OCI-LY1 (cell line): ENCODE measurements around the gene TYW1B.
"Not testable (repeated sequence)": the region's sequence is repeated elsewhere in the genome, so short reads cannot be mapped to it uniquely, and the experiment has no call there.

Experiments
- H2AFZ ChIP-seq: fragments of 200-600 bp; sonication (generic), shearing (Covaris generic); 2 replicates; pipeline ENCODE4 v1.6.0; 2014; ENCODE audit warnings: antibody characterized with exemption, mild to moderate bottlenecking, low read length
- H3F3A ChIP-seq: fragments of 200-600 bp; sonication (generic), shearing (Covaris generic); 2 replicates; pipeline ENCODE4 v1.6.0; 2014; ENCODE audit warnings: mild to moderate bottlenecking, antibody characterized with exemption, low read length, moderate library complexity; ENCODE audit not compliant: insufficient read depth
- H3K27ac ChIP-seq: fragments of 200-600 bp; sonication (generic); 2 replicates; pipeline ENCODE4 v1.5.1; 2014; ENCODE audit warnings: low read length, mixed run types, mild to moderate bottlenecking, low read depth; ENCODE audit not compliant: poor library complexity, severe bottlenecking
- H3K27me3 ChIP-seq: fragments of 200-600 bp; sonication (generic); 2 replicates; pipeline ENCODE4 v1.6.0; 2014; ENCODE audit warnings: antibody characterized with exemption, mild to moderate bottlenecking, low read length, moderate library complexity; ENCODE audit not compliant: insufficient read depth
- H3K36me3 ChIP-seq: fragments of 200-600 bp; sonication (generic); 2 replicates; pipeline ENCODE4 v1.6.1; 2014; ENCODE audit warnings: mild to moderate bottlenecking, antibody characterized with exemption, low read length, moderate library complexity, mixed read lengths; ENCODE audit not compliant: insufficient read depth
- H3K4me1 ChIP-seq: fragments of 200-600 bp; sonication (generic); 2 replicates; pipeline ENCODE4 v1.5.1; 2014; ENCODE audit warnings: mild to moderate bottlenecking, low read length, moderate library complexity; ENCODE audit not compliant: insufficient read depth, severe bottlenecking
- H3K4me2 ChIP-seq: fragments of 200-600 bp; sonication (generic), shearing (Covaris generic); 2 replicates; pipeline ENCODE4 v1.6.1; 2014; ENCODE audit warnings: low read length
- H3K4me3 ChIP-seq: fragments of 200-600 bp; sonication (generic); 2 replicates; pipeline ENCODE4 v1.5.1; 2014; ENCODE audit warnings: low read length, low read depth, mild to moderate bottlenecking, mixed read lengths; ENCODE audit not compliant: poor library complexity, severe bottlenecking
- H3K79me2 ChIP-seq: fragments of 200-600 bp; shearing (Covaris generic); 2 replicates; pipeline ENCODE4 v1.6.1; 2016; ENCODE audit warnings: mixed run types, low read length, mixed read lengths; ENCODE audit not compliant: insufficient read depth
- H3K9ac ChIP-seq: fragments of 200-600 bp; sonication (generic), shearing (Covaris generic); 2 replicates; pipeline ENCODE4 v1.6.1; 2014; ENCODE audit warnings: mild to moderate bottlenecking, low read length, mixed read lengths
- H3K9me2 ChIP-seq: fragments of 200-600 bp; sonication (generic), shearing (Covaris generic); 2 replicates; pipeline ENCODE4 v1.6.1; 2014; ENCODE audit warnings: low read depth, mild to moderate bottlenecking, low read length, mixed read lengths
- H3K9me3 ChIP-seq: fragments of 200-600 bp; shearing (Covaris generic); 2 replicates; pipeline ENCODE4 v1.6.1; 2014; ENCODE audit warnings: low read length, mixed read lengths
- H4K20me1 ChIP-seq: fragments of 200-600 bp; sonication (generic), shearing (Covaris generic); 2 replicates; pipeline ENCODE4 v1.6.0; 2016; ENCODE audit warnings: mild to moderate bottlenecking, low read length; ENCODE audit not compliant: insufficient read depth
- CTCF ChIP-seq: fragments of 200-600 bp; sonication (generic), shearing (Covaris generic); IDR thresholded peaks from 2 replicates; pipeline ENCODE4 v1.5.1; 2017; ENCODE audit warnings: mild to moderate bottlenecking, antibody characterized with exemption, low read length, moderate library complexity, mixed read lengths
- EZH2 ChIP-seq: fragments of 200-600 bp; sonication (generic), shearing (Covaris generic); IDR thresholded peaks from 2 replicates; pipeline ENCODE4 v1.8.0; 2017; ENCODE audit warnings: borderline replicate concordance, mixed run types, mild to moderate bottlenecking, antibody characterized with exemption, low read length, moderate library complexity, mixed read lengths

The TYW1B gene

GRCh38 chr7:72622532-72622931, 205.5 kb downstream of the TYW1B start:
- no peaks in the 10 kb centered on the region for H3K9me2 ChIP-seq
- H3F3A ChIP-seq, result no peaks in the 10 kb centered on the region
- no peaks in the 10 kb centered on the region for H3K27me3 ChIP-seq
- TF ChIP-seq CTCF (no peak), EZH2 (no peak)
- no peak overlapping the region for H3K4me3 ChIP-seq
- H4K20me1 ChIP-seq, result no peaks in the 10 kb centered on the region
- H3K27ac ChIP-seq, result no peak overlapping the region
- no peaks in the 10 kb centered on the region for H3K79me2 ChIP-seq
- no peaks in the 10 kb centered on the region for H3K36me3 ChIP-seq
- no peak overlapping the region for H3K4me2 ChIP-seq
- H2AFZ ChIP-seq, result no peak overlapping the region
- no peak overlapping the region for H3K9ac ChIP-seq
- H3K4me1 ChIP-seq, result no peaks in the 10 kb centered on the region
- no peaks in the 10 kb centered on the region for H3K9me3 ChIP-seq

GRCh38 chr7:72621761-72622187, 206.2 kb downstream of the TYW1B start:
- not testable (repeated sequence) for H4K20me1 ChIP-seq, H3F3A ChIP-seq, H2AFZ ChIP-seq, H3K4me3 ChIP-seq, H3K9me2 ChIP-seq, H3K4me1 ChIP-seq, H3K79me2 ChIP-seq, H3K9me3 ChIP-seq, H3K27ac ChIP-seq, H3K36me3 ChIP-seq, H3K27me3 ChIP-seq, H3K4me2 ChIP-seq, H3K9ac ChIP-seq

GRCh38 chr7:72620923-72621322, 207.1 kb downstream of the TYW1B start:
- not testable (repeated sequence) for H3K9ac ChIP-seq, H4K20me1 ChIP-seq, H3K27ac ChIP-seq

GRCh38 chr7:72618435-72619180, 209.4 kb downstream of the TYW1B start:
- H3K9me3 ChIP-seq, H3K36me3 ChIP-seq, H3K9me2 ChIP-seq, H3K4me3 ChIP-seq, H3K4me1 ChIP-seq, H2AFZ ChIP-seq, H3K9ac ChIP-seq, H3F3A ChIP-seq, H3K4me2 ChIP-seq, H3K79me2 ChIP-seq, H3K27me3 ChIP-seq, H3K27ac ChIP-seq, H4K20me1 ChIP-seq: not testable (repeated sequence)

More at GRCh38 chr7:72620923-72621322, 207.1 kb downstream of the TYW1B start:
- not testable (repeated sequence) for H3K4me2 ChIP-seq, H3K36me3 ChIP-seq, H3K4me1 ChIP-seq, H3K79me2 ChIP-seq, H3K9me2 ChIP-seq, H3F3A ChIP-seq, H3K27me3 ChIP-seq, H3K4me3 ChIP-seq, H2AFZ ChIP-seq, H3K9me3 ChIP-seq

GRCh38 chr7:72609761-72610160, 218.2 kb downstream of the TYW1B start:
- H3K4me2 ChIP-seq, H3K4me3 ChIP-seq, H3K36me3 ChIP-seq, H2AFZ ChIP-seq, H3K79me2 ChIP-seq, H3K27me3 ChIP-seq, H4K20me1 ChIP-seq, H3K9me3 ChIP-seq, H3K9me2 ChIP-seq, H3F3A ChIP-seq, H3K4me1 ChIP-seq, H3K27ac ChIP-seq, H3K9ac ChIP-seq: not testable (repeated sequence)

GRCh38 chr7:72607988-72608387, 220.0 kb downstream of the TYW1B start:
- H4K20me1 ChIP-seq, H3K4me2 ChIP-seq, H3K79me2 ChIP-seq, H3F3A ChIP-seq, H3K36me3 ChIP-seq, H3K9me3 ChIP-seq, H3K9ac ChIP-seq, H3K4me3 ChIP-seq, H3K9me2 ChIP-seq, H3K27ac ChIP-seq, H3K4me1 ChIP-seq, H2AFZ ChIP-seq, H3K27me3 ChIP-seq: not testable (repeated sequence)

GRCh38 chr7:72605863-72606431, 222.1 kb downstream of the TYW1B start:
- not testable (repeated sequence) for H2AFZ ChIP-seq, H3K4me3 ChIP-seq, H3K4me1 ChIP-seq, H4K20me1 ChIP-seq, H3K27me3 ChIP-seq, H3K4me2 ChIP-seq, H3K27ac ChIP-seq, H3K36me3 ChIP-seq, H3K9me3 ChIP-seq, H3K9ac ChIP-seq, H3K9me2 ChIP-seq, H3K79me2 ChIP-seq, H3F3A ChIP-seq
